ENCODE results near the gene KAZN.

Gene KAZN

DNA sequence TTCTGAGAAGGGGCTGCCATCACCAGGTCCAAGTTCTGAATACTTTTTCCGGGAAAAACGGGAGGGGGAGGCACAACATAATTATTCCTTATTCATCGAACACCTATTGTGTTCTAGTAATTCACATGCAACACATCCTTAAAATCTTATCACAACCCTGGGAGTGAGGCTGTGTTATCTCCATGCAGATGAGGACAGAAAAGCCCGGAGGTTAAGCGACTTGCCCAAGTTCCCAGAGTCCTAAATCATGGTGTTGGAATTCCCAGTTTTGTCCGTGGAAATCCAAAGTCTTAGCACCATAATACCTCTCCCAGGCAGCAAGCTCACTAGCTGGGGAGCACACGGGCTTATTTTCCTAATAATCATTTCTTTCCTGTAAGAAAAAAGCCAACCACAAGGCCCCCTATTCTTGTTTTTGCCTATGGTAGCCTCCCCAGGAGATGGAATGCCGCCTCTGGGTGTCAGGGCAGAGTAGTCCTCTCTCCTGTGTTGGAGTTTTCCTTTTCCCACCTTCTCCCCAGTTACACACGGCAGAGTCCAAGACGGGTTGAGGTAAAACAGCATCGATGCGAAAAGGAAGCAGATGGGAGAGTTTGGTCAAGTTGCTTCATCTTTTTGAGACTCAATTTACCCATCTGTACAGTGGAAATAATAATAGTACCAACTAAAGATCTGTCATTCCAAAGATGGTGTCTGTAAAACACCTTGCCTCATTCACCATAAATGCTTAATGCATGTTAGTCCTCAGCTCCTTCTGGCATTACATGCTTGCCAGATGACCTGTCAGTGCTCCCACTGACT lies 327.1 kb downstream of the KAZN start:
- no peak for DNase-seq

DNA sequence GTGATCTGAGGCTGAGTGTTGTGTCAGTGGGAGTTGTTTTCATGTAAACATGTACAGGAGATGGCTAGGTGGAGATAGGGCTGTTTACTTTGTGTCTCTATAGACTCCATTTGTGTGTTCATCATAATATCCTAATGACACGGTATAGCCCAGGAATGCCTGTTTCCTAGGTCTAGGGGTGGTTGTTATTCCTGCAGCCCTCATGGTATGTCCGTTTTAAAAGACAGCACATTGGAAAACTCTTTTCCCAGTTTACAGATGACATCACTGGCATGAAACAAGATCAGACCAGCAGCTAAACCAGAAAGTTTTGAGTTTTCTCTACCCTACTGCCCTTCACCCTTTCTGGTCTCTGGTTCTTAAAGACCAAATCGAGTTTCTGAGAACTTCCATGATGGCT lies 327.7 kb downstream of the KAZN start:
- DNase-seq: no peak

DNA sequence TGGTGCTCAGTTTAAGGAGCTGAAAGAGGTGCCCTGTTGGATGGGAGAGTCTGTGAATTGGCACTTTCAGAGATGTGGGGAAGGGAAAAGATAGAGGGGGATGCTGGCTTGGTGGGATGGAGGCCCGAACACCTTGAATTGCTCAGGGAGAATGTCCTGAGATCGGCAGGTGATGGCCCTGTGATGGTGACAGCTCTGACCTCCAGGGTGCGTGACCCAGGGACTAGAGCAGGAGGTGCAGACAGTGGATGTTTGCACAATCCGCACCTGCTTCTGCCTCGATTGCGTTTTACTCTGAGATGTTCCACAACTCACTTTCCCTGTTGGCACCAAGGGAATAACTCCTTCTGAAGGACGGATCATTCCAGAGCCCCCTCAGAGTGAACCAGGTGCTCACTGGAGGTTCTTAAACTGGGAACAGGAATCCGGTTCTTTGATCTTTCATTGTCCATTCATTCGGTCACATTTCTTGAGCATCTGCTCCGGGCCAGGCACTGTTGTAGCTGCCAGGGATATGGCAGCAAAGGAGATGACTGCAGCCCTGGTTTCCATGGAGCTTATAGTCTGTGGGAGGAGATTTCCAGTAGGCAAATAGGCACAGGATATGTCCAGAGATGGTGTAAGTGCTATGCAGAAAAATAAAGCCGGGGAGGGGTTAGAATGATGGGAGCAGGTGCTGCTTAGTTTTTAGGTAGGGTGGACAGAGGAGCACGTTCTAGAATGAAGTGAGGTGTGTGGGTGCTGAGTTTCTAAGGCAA lies 328.5 kb downstream of the KAZN start:
- DNase-seq: no peak

- DNase-seq: no peak
These were observed 329.9 kb downstream of the KAZN start for GRCh38 chr1:14928412-14928811.

DNA sequence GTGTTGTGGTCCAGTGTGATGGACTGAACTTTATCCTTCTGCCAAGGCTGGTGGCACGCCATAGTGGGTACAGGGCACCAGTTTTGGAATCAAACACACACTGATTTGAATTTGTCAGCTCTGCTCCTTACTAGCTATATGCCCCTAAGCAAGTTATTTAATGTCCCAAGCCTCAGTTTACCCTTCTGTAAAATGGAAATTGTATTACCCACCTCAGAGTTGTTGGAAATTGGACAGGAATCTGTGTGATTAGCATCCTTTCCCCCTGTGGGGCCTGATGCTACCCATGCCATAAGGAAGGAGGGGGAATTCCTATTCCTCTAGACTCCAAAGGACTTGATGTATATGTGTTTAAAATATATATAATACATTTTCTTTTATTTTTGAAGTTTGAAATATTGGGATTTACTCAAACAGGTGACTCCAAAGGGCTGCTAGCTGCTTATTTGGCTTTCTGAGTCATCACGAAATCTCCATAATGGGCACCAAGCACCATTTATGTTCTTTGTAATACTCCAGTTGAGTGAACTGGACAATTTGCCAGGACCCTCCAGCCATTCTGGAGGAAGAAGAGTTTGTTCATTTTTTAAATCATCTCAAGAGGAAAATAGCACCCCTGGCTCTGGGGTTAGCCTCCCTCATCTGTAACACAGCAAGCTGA lies 330.5 kb downstream of the KAZN start:
- DNase-seq: no peak

DNA sequence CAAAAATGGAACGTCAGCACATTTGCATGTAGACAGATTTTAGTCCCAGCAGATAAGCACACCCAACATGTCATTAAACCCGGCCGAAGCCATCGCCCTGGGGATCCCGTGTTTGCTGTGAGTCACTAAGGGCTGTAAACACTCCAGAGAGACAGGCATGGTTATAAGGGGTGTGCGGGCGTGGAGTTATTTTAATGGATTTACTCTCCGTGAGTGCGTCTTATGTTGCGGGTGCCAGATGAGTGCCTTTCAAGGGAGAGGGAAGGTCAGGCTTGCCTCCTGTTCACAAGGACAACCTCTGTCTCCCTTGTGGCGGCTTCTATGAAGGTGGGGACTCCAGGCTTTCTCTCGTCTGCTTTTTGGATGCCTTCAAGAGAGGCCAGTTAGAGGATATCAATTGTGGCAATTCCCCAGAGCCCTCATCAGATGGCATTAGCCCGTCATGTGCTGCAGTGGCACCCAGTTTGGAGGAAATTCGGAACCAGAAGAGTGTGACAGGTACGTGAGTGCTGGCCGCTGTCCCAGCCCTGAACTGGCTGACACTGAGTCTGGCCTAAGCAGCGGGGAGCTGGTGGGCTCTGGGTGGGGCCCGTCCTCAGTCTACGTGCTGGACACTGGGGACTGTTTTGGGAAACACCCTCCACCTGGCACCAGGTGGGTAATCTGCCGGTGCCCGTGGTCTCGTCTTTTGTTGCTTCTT lies 331.2 kb downstream of the KAZN start:
- peak; percentile 56 for DNase-seq

DNA sequence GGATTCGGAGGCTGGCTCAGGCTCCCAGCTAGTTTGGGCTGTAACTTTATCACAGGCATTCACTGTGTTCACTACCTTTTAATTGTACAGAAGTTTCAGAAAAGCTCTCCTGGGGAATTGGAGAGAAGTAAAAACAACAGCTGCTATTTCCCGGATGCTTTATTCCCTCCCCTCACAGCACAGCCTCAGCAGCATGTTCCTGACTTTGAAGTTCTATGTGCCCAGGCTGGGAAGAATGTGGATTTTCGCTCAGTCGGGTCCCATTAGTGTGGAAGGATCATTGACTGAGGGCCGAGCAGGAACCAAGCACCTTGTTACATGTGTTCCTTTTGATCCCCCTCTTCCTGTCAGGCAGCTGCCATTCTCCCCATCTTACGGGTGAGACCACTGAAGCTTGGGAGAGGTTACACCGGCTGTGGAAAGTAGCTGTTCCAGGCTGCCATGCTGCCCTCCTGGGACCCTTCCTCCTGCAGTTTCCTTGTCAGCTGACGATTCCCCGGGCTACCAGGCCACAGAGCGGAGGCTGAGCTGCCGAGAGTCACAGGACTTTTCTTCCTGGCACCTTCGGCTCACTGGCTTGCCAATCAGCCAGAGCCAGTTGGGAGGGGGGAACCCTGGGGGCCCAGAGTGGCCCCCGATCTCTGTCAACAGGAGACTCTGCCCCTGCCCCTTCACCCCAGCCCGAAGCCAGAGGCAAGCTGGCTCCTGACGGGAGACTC lies 331.9 kb downstream of the KAZN start:
- no peak for DNase-seq

DNA sequence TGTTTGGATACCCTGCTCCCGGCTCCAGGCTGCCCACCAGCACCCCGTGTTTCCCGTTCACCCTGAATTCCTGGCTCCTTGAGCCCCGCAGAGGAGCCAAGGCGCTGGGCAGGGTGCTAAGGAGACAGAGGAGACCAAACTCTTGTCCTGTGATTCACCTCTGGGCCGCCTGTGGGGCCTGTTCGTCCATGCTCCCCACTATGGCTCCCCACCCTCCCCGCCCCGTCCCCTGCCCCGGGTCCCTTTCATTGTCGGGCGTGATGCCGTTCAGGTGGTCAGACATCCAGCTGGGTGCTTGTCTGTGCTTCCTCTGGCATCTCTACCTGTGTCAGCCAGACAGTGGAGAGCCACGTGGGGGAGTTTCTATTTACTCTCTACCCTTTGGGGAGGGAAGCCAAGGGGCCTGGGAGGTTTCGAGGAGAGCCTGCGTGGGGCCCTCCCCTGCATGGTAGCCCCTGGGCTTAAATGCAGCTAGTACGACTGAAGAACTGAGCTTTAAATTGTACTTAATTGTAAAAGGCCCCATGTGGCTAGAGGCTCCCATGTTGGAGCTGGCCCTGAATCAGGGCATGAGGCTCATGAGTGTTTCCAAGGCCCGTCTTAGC lies 333.7 kb downstream of the KAZN start:
- no peak for DNase-seq

DNA sequence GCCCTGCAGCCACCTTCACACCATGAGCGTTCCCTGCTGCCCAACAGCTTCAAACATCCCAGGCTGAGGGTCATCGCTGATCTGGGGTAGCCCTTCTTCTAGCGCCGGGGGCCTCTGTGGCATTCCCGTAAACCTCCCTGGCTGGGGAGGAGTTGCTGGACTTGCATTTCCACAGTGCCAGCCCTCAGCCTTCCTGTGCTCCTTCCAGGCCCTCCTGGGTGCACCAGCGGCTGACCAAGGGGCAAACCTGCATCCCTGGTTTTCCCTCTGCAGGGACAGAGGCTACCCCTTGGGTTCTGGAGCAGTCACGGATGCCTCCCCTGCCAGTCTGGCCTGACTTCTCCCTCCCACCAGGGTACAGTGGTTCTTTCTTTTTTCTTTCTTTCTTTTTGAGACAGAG lies 336.4 kb downstream of the KAZN start:
- DNase-seq: no peak

DNA sequence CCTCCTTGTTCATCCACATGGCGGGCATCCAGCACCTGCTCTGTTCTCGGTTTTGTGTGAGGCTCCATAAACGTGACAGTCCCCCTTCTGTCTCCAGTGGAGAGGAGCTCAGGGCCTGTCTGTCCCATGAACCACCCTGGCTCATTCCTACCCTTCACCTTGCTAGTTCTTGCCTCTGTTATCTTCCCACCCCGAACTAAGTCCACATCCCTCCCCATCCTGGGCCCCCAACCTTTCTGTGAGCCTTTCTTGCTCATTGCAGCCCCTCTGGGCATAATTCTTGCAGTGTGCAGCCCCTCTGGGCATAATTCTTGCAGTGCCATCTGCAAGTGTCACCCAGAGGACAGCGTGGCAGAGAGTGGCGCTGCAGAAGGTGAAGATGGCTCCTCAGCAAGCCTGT lies 338.3 kb downstream of the KAZN start:
- DNase-seq: no peak

GRCh38 chr1:14937288-14937949 lies 338.9 kb downstream of the KAZN start:
- DNase-seq: no peak

DNA sequence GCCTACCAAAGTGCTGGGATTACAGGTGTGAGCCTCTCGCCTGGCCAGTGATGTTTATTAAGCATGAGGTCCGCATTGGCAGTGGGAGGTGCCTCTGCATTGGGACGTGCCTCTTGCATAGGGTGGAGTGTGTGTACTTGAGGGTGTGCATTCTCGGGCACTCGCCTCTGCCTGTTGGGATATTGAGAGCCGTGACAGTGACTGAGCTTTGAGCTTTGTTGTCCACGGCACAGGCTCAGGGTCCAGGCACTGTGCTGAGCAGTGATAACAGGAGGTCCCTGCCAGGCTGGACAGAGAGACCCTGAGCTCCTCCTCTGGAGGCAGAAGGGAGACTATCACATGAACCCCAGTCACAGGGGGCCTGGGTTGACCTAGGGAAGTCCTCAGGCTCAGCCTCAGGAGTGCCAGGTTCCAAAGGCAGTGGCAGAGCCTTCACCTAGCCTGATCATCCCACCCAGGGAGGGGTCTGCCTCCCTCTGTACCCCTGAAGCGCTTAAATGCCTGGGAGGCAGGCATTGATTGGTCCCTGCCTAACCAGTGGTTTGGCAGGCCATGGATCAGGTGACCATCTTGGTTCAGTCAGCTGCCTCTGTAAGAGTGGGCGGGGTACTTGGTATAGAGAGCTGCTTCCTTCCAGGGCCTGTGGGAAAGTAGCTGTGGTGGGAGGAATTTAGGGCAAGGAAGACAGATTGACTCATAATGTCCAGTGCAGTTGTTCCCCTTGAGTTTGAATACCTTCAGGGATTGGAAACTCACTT lies 341.2 kb downstream of the KAZN start:
- no peak for DNase-seq

GRCh38 chr1:14940285-14940870 lies 341.9 kb downstream of the KAZN start:
- no peak for DNase-seq

GRCh38 chr1:14941864-14942263 lies 343.4 kb downstream of the KAZN start:
- DNase-seq: no peak

GRCh38 chr1:14944471-14944985 lies 346.0 kb downstream of the KAZN start:
- no peak for DNase-seq

DNA sequence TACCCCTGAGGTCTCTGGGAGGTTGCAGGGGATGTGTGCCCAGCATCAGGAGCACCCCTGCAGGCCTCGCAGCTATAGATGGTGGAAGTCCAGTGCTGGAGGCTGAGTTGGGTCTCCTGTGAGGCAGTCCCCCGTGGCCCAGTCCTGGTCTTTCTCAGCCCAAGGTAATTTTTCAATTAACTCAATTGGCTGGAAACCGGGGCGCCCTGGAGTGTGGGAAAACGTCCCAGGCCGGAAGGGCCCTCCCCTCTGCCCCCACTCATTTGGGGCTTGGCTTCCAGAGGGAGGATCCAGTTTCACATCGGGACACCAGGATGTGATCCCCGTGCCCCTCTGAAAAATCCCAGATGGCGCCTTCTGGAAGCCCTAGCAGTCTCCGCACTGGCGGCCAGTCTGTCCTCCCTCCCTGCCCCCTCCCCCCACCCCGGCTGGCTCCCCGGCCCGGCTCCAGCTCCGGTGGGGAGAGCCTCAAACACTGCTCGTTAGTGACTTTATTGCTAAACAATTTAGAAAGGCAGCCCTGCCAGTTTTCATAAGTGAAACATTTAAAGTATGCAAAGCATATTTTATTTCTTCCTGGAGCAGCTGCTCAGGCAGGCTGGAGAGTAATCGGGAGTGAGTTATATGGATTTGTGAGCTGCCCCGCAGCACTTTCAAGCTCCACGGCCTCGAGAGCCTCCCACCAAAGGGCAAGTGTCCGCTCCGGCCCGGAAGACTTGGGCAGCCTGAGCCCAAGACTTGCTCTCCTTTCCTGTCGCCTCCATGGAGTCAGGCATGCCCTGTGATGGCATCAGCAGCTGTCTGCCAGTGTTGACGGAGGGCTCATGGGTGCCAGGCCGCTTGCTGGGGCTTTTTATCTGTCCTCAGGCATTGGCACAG lies 346.9 kb downstream of the KAZN start:
- DNase-seq: no peak

DNA sequence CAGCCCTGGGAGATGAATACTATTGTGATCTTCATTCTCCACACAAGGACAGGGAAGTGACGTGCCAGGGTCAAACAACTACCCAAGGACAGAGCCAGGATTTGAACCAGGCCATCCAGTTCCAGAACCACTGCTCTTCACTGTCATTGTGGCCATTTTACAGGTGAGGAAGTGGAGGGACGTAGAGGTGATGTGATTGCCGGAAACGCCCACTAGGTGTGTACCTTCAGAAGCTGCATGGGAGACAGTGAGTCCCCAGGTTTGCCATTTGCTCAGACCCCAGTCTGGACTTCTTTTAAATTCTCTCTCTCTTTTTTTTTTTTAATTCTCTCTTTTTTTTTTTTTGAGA lies 347.5 kb downstream of the KAZN start:
- no peak for DNase-seq

GRCh38 chr1:14946684-14947238 lies 348.3 kb downstream of the KAZN start:
- no peak for DNase-seq

DNA sequence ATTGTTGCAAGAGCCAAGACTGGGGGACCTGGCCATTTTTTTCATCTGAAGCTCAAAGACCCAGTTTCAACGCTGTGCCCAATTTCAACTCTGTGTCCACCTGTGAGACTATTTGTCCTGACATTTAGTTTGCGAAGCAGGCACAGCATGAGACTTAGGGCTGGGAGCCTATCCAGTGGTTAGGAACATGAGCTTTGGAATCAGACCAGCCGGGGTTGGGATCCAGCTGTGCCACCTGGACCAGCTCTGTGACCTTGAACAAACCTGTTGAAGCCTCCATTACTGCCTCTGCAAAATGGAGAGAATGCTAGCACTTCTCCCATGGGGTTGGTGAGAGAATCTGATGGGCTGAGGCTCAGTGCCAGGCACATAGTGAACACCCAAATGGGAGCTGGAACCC lies 348.9 kb downstream of the KAZN start:
- no peak for DNase-seq
